A549 (cell line): ENCODE data around the gene CUL4A. TPM values are rescaled to one million over a fixed set of nuclear protein-coding genes. Genes with fewer than 3 reads are reported as not detected.
"Not testable (repeated sequence)": the region's sequence is repeated elsewhere in the genome, so short reads cannot be mapped to it uniquely, and the experiment has no call there.

Source experiments
- ATAC-seq, 2 experiments: fragments of 200-7000 bp in 1 of 2; fragments of >200 bp in 1 of 2; cut with Nextera tagmentation in 1 of 2; cut with Tn5 transposase in 1 of 2; 3 replicates each; pipeline versions ENCODE4 v1.8.0 to v1.9.1; 2018 to 2020; ENCODE audit warnings: mild to moderate bottlenecking in 1 of 2, moderate library complexity in 1 of 2
- CTCF ChIA-PET: fragments of 300-600 bp; sonication (Branson Sonifier 250); formaldehyde crosslinking; extraction: SDS; loops from one replicate; lab custom pipeline; 2021; ENCODE audit warnings: antibody characterized with exemption, inconsistent platforms; lab: Yijun Ruan, JAX
- POLR2A ChIA-PET: fragments of 350-600 bp; formaldehyde crosslinking; extraction: SDS; loops from one replicate; lab custom pipeline; 2021; ENCODE audit warnings: antibody characterized with exemption, inconsistent platforms; lab: Yijun Ruan, JAX
- DNase-seq, 2 experiments: peaks; one replicate each; pipeline versions ENCODE4 v3.0.0 to v3.0.0-alpha.2; 2011 to 2016; ENCODE audit warnings: low read depth in 1 of 2, low spot score in 1 of 2
- FAIRE-seq: peaks from 2 replicates; lab custom pipeline; 2011; peaks lifted over from hg19 to GRCh38; lab: Jason Lieb, UNC
- H3K27ac ChIP-seq, 2 experiments: fragments of >200 bp; sonication (Bioruptor Twin); formaldehyde crosslinking; 3 replicates each; pipeline ENCODE4 v1.5.1; 2016 to 2017
- H3K4me1 ChIP-seq: fragments of >200 bp; sonication (Bioruptor Twin); formaldehyde crosslinking; 3 replicates; pipeline ENCODE4 v1.6.1; 2016
- H3K4me2 ChIP-seq: fragments of >200 bp; sonication (Bioruptor Twin); formaldehyde crosslinking; 3 replicates; pipeline ENCODE4 v1.6.1; 2016
- H3K4me3 ChIP-seq: fragments of >200 bp; sonication (Bioruptor Twin); formaldehyde crosslinking; 3 replicates; pipeline ENCODE4 v1.5.1; 2016
- H3K9me3 ChIP-seq: fragments of >200 bp; sonication (Bioruptor Twin); formaldehyde crosslinking; 3 replicates; pipeline ENCODE4 v1.6.1; 2016
- BCL3 ChIP-seq: fragments of >200 bp; sonication (Bioruptor Twin); formaldehyde crosslinking; IDR thresholded peaks from 3 replicates; pipeline ENCODE4 v1.6.1; 2016
- CBX2 ChIP-seq: fragments of 200-600 bp; sonication (generic); IDR thresholded peaks from 2 replicates; pipeline ENCODE4 v1.6.1; 2016; ENCODE audit warnings: low read depth, mild to moderate bottlenecking, borderline replicate concordance
- CBX8 ChIP-seq: fragments of 200-600 bp; sonication (generic); IDR thresholded peaks from 2 replicates; pipeline ENCODE4 v1.6.1; 2016
- CHD4 ChIP-seq: fragments of 200-600 bp; sonication (generic); IDR thresholded peaks from 2 replicates; pipeline ENCODE4 v1.6.1; 2016; ENCODE audit warnings: antibody characterized with exemption, mild to moderate bottlenecking, borderline replicate concordance
- ELK1 ChIP-seq: fragments of 150-350 bp; IDR thresholded peaks from 2 replicates; pipeline ENCODE4 v1.6.1; 2014; ENCODE audit warnings: low read depth, mild to moderate bottlenecking, low read length
- EP300 ChIP-seq, 2 experiments: fragments of >200 bp; sonication (Bioruptor Twin); formaldehyde crosslinking; IDR thresholded peaks; 2 replicates in 1 of 2; 3 replicates in 1 of 2; pipeline ENCODE4 v1.6.1; 2016 to 2017
- FOXS1 ChIP-seq: fragments of 250-450 bp; sonication (Bioruptor Pico); IDR thresholded peaks from 2 replicates; pipeline ENCODE4 v1.5.0; 2020; ENCODE audit warnings: mild to moderate bottlenecking, moderate library complexity
- HDAC2 ChIP-seq: fragments of 200-600 bp; sonication (generic); IDR thresholded peaks from 2 replicates; pipeline ENCODE4 v1.6.1; 2016
- HES2 ChIP-seq: fragments of >200 bp; sonication (Bioruptor Twin); formaldehyde crosslinking; IDR thresholded peaks from 2 replicates; pipeline ENCODE4 v1.6.1; 2016
- HEYL ChIP-seq: fragments of 250-450 bp; sonication (Bioruptor Pico); IDR thresholded peaks from 2 replicates; pipeline ENCODE4 v1.8.0; 2021; ENCODE audit warnings: mild to moderate bottlenecking, moderate library complexity
- HOXA7 ChIP-seq: fragments of 250-450 bp; sonication (Bioruptor Pico); IDR thresholded peaks from 2 replicates; pipeline ENCODE4 v1.5.0; 2020; ENCODE audit warnings: mild to moderate bottlenecking, moderate library complexity
- HOXB13 ChIP-seq: fragments of 250-450 bp; sonication (Bioruptor Pico); IDR thresholded peaks from 2 replicates; pipeline ENCODE4 v1.5.0; 2020; ENCODE audit warnings: low read depth, mild to moderate bottlenecking, moderate library complexity
- JUN ChIP-seq, 2 experiments: fragments of >200 bp; sonication (Bioruptor Twin); formaldehyde crosslinking; IDR thresholded peaks; 2 replicates in 1 of 2; 3 replicates in 1 of 2; pipeline ENCODE4 v1.6.1; 2016 to 2017
- KDM5A ChIP-seq: fragments of 200-600 bp; sonication (generic); IDR thresholded peaks from 2 replicates; pipeline ENCODE4 v1.6.1; 2016; ENCODE audit warnings: antibody characterized with exemption, mild to moderate bottlenecking
- MAFK ChIP-seq: fragments of 450-650 bp; IDR thresholded peaks from 2 replicates; pipeline ENCODE4 v1.6.1; 2014; ENCODE audit not compliant: partially characterized antibody
- NFE2L2 ChIP-seq: fragments of 150-350 bp; conservative IDR thresholded peaks from 2 replicates; pipeline ENCODE4 v1.6.1; 2014; ENCODE audit warnings: low read length
- NR3C1 ChIP-seq: fragments of >200 bp; sonication (Bioruptor Twin); formaldehyde crosslinking; IDR thresholded peaks from 3 replicates; pipeline ENCODE4 v1.6.1; 2017
- PBX3 ChIP-seq: IDR thresholded peaks from 2 replicates; pipeline ENCODE4 v1.6.1; 2012
- POLR2A ChIP-seq: IDR thresholded peaks from 2 replicates; pipeline ENCODE4 v1.6.1; 2012; ENCODE audit warnings: mild to moderate bottlenecking, low read length
- RCOR1 ChIP-seq: fragments of 150-350 bp; IDR thresholded peaks from 2 replicates; pipeline ENCODE4 v1.6.1; 2014; ENCODE audit warnings: antibody characterized with exemption, low read length, low read depth
- RFX5 ChIP-seq: fragments of 450-650 bp; IDR thresholded peaks from 2 replicates; pipeline ENCODE4 v1.7.1; 2014; ENCODE audit warnings: antibody characterized with exemption, mild to moderate bottlenecking, moderate library complexity
- SREBF2 ChIP-seq: fragments of 450-650 bp; IDR thresholded peaks from 2 replicates; pipeline ENCODE4 v1.6.1; 2014; ENCODE audit warnings: mild to moderate bottlenecking, moderate library complexity
- TFCP2L1 ChIP-seq: fragments of 250-450 bp; sonication (Bioruptor Pico); IDR thresholded peaks from 2 replicates; pipeline ENCODE4 v1.5.0; 2021; ENCODE audit warnings: mild to moderate bottlenecking
- USF2 ChIP-seq: fragments of 450-650 bp; IDR thresholded peaks from 2 replicates; pipeline ENCODE4 v1.6.1; 2014; ENCODE audit warnings: antibody characterized with exemption
- ZC3H11A ChIP-seq: fragments of 450-650 bp; IDR thresholded peaks from 2 replicates; pipeline ENCODE4 v1.6.1; 2014; ENCODE audit warnings: antibody characterized with exemption, mild to moderate bottlenecking
- ZNF302 ChIP-seq: fragments of 250-450 bp; sonication (Bioruptor Pico); IDR thresholded peaks from 2 replicates; pipeline ENCODE4 v1.9.0; 2021; ENCODE audit warnings: inconsistent platforms, mild to moderate bottlenecking, moderate library complexity
- WGBS: methylation state at CpG from one replicate; pipeline ENCODE4 v1.1.6; 2017; ENCODE audit errors: missing lambda C conversion rate; 5-methylcytosine and 5-hydroxymethylcytosine counted together
- polyA plus RNA-seq, 4 experiments: library from polyadenylated mRNA; depleted of rRNA in 3 of 4; stranded (reverse); fragments of >200 nt; fragmentation: RNase III in 1 of 4; extraction: RNeasy Plus Mini Kit Qiagen cat#74134 plus additional on column Dnase treatment in 1 of 4; gene quantifications; 2 replicates in 3 of 4; 3 replicates in 1 of 4; pipeline ENCODE4 v1.2.3, GENCODE V29; 2011 to 2017

Gene CUL4A
- polyA plus RNA-seq, 2 of the 4 experiments (the other 2 are of a cell fraction): 49.6 to 55.4 TPM

DNA sequence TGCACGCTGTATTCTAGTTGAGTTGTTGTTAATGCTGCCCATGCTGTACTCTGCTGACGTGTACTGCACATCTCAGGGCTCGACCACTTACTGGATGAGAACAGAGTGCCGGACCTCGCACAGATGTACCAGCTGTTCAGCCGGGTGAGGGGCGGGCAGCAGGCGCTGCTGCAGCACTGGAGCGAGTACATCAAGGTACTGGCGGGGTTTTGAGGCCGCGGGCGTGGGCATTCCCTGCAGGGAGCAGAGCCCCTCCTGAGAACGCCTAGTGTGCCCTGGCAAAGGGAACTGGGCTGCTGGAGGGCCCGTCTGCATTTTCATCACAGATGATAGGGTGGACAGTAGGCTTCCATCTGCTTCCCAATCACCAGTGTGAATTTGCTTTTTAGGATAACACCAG lies 29.9 kb downstream of the CUL4A start:
- Histone ChIP-seq H3K4me1 (no peaks in the 10 kb centered on the region), H3K27ac (no peak overlapping the region), H3K4me2 (no peak overlapping the region), H3K4me3 (no peak overlapping the region), H3K9me3 (no peaks in the 10 kb centered on the region)
- WGBS: 97% methylated on average over 12 of the region's 15 CpGs
- TF ChIP-seq ZNF302: no peak
- TF ChIP-seq EP300 (IDR thresholded peaks at IDR 0.05): no peak
- no peak for TF ChIP-seq RFX5
- TF ChIP-seq BCL3: no peak
- TF ChIP-seq USF2: no peak
- no peak for TF ChIP-seq CBX8
- CTCF ChIA-PET: no interaction called here
- no peak for FAIRE-seq
- POLR2A ChIA-PET: no interaction called here
- ATAC-seq: no peak
- DNase-seq: no peak

DNA sequence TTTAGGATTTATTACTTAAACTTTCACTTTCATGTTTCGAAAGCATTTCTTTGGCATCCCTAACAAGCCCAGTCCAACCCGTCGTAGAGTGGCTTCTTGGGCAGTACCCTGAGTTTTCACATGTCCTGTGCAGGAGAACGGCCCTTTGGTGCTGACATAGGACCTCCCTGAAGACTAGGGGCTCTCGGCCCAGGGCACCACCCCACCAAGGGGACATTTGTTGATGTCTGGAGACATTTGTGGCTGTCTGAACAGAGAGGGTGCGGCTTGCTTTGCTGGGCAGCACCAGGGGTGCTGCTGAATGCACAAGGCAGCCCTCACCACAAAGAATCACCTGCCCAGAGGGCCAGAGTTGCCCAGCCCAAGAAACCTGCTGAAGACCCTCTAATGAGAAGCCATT lies 30.6 kb downstream of the CUL4A start:
- POLR2A ChIA-PET: no interaction called here
- no peak for FAIRE-seq
- WGBS: 95% methylated on average over 4 of the region's 6 CpGs
- H3K4me3 ChIP-seq: no peak overlapping the region
- no peak overlapping the region for H3K4me2 ChIP-seq
- no peaks in the 10 kb centered on the region for H3K4me1 ChIP-seq
- CTCF ChIA-PET: interaction anchor here (0.6 kb wide), 1 partner anchor 142 kb away, joined by 3 read pairs; no protein-coding TSS in a partner anchor
- H3K9me3 ChIP-seq: no peaks in the 10 kb centered on the region
- no peak overlapping the region for H3K27ac ChIP-seq
- ATAC-seq: no peak
- TF ChIP-seq KDM5A (no peak), RCOR1 (no peak), HDAC2 (no peak), NR3C1 (no peak), NFE2L2 (no peak), CBX8 (no peak), PBX3 (no peak), HEYL (CRISPR knock-in tag) (no peak), ZC3H11A (no peak), CHD4 (no peak), CBX2 (no peak), MAFK (no peak), EP300 (IDR thresholded peaks at IDR 0.05) (no peak), HES2 (no peak), HOXA7 (CRISPR knock-in tag) (no peak), POLR2A (no peak)
- TF ChIP-seq, all 56 proteins: peak for 0
- DNase-seq: no peak

DNA sequence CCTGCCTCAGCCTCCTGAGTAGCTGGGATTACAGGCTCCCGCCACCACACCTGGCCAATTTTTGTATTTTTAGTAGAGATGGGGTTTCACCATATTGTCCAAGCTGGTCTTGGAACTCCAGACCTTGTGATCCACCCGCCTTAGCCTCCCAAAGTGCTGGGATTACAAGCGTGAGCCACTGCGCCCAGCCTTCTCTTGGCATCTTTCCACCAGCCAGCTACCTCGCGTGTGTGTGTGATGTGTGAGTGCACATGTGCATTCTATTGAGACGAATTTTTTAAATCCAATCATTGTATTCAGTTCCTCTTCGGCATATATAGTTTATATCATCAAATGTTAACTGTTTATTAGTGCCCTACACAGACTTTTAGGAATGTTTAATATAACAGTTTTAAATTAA lies 32.2 kb downstream of the CUL4A start:
- ATAC-seq, FAIRE-seq, H3K4me2 ChIP-seq, H3K27ac ChIP-seq, H3K9me3 ChIP-seq, H3K4me1 ChIP-seq, POLR2A ChIA-PET, H3K4me3 ChIP-seq, DNase-seq: not testable (repeated sequence)
- 91% methylated on average over 7 of the region's 8 CpGs for WGBS
- CTCF ChIA-PET: interaction anchor here (0.6 to 0.7 kb wide), 2 partner anchors 28 to 291 kb away, joined by 3 to 5 read pairs; no protein-coding TSS in a partner anchor

GRCh38 chr13:113243847-113244246 lies 34.4 kb downstream of the CUL4A start:
- H3K27ac ChIP-seq: no peak overlapping the region
- FAIRE-seq: no peak
- H3K9me3 ChIP-seq: no peaks in the 10 kb centered on the region
- no peak for DNase-seq
- no peak overlapping the region for H3K4me2 ChIP-seq
- ChIA-PET POLR2A (no interaction called here), CTCF (no interaction called here)
- H3K4me1 ChIP-seq: no peaks in the 10 kb centered on the region
- H3K4me3 ChIP-seq: no peak overlapping the region
- 92% methylated on average over 3 of the region's 6 CpGs for WGBS
- TF ChIP-seq FOXS1 (CRISPR knock-in tag): no peak
- no peak for TF ChIP-seq EP300 (IDR thresholded peaks at IDR 0.05)
- no peak for TF ChIP-seq ZC3H11A
- no peak for TF ChIP-seq ELK1
- TF ChIP-seq TFCP2L1 (CRISPR knock-in tag): no peak
- TF ChIP-seq HOXA7 (CRISPR knock-in tag): no peak
- no peak for TF ChIP-seq HOXB13 (CRISPR knock-in tag)
- no peak for TF ChIP-seq JUN (IDR thresholded peaks at IDR 0.05)
- TF ChIP-seq SREBF2: no peak
- TF ChIP-seq HES2: no peak
- ATAC-seq: no peak
